B cell (primary cell): ENCODE data around the gene PARVB.

Experiments used
- EZH2 ChIP-seq: IDR thresholded peaks from 2 replicates; pipeline ENCODE4 v1.6.1; 2012; ENCODE audit warnings: borderline replicate concordance, low read depth, mild to moderate bottlenecking, moderate library complexity, low read length; ENCODE audit not compliant: insufficient read depth, poor library complexity, severe bottlenecking
- TF ChIP-seq, protein P1 (sequence below): fragments of 200-600 bp; IDR thresholded peaks from one replicate; pipeline ENCODE4 v1.8.0; 2022; ENCODE audit warnings: antibody characterized with exemption, mild to moderate bottlenecking

GRCh38 chr22:44098966-44099530 lies 74.9 kb downstream of the PARVB start:
- TF ChIP-seq, protein P1, sequence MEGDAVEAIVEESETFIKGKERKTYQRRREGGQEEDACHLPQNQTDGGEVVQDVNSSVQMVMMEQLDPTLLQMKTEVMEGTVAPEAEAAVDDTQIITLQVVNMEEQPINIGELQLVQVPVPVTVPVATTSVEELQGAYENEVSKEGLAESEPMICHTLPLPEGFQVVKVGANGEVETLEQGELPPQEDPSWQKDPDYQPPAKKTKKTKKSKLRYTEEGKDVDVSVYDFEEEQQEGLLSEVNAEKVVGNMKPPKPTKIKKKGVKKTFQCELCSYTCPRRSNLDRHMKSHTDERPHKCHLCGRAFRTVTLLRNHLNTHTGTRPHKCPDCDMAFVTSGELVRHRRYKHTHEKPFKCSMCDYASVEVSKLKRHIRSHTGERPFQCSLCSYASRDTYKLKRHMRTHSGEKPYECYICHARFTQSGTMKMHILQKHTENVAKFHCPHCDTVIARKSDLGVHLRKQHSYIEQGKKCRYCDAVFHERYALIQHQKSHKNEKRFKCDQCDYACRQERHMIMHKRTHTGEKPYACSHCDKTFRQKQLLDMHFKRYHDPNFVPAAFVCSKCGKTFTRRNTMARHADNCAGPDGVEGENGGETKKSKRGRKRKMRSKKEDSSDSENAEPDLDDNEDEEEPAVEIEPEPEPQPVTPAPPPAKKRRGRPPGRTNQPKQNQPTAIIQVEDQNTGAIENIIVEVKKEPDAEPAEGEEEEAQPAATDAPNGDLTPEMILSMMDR, result no peak
- no peak for TF ChIP-seq EZH2
